ENCODE results near the gene STX1B. TPM values are rescaled to one million over a fixed set of nuclear protein-coding genes. Genes with fewer than 3 reads are reported as not detected.

Gene STX1B
- total RNA-seq, 4 donors from 2014 or later = 0.92 to 2.6 (median 1.8) TPM

DNA sequence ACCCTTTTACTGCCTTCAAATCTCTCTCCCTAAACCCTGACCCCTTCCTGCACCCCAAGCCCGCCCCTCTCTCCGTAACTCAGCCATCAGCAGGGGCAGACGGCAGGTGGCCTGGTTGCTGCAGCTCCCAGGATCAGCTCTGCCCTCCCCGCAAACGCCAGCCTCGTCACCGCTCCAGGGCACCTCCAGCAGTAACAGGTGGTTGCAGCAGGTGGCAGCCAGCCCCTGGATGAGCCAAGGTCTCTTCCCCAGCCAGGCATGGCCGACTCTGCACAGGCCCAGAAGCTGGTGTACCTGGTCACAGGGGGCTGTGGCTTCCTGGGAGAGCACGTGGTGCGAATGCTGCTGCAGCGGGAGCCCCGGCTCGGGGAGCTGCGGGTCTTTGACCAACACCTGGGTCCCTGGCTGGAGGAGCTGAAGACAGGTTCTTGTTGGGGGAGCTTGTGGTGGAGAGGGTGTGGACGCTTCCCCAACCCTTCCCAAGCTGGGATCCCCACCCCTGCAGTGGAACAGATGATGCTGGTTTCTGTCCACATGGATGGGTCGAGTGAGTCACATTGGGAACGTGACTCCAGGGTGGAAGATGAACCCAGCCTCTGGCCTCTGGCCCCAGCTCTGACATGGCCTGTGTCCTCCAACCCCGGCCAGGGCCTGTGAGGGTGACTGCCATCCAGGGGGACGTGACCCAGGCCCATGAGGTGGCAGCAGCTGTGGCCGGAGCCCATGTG lies 24.9 kb downstream of the STX1B start:
- Histone ChIP-seq H3K4me3 (peak overlapping the region; percentile 50 to 64 (median 53)), H3K4me1 (peaks cover 11 to 22% (median 20%) of the 10 kb centered on the region in 4 donors), H3K36me3 (peaks cover 16 to 62% (median 55%) of the 10 kb centered on the region in 4 donors), H3K9me3 (no peaks in the 10 kb centered on the region), H3K27me3 (no peaks in the 10 kb centered on the region), H3K27ac (replicated peaks in 1 of 4) (peak overlapping the region; percentile 66 to 77 (median 72))
- TF ChIP-seq POLR2AphosphoS5 (IDR thresholded peaks at IDR 0.05) = no peak
- TF ChIP-seq POLR2A (IDR thresholded peaks at IDR 0.05; ENCODE audit: low read depth) = no peak
- TF ChIP-seq EP300 (IDR thresholded peaks at IDR 0.05) = no peak
- no peak for TF ChIP-seq CTCF (IDR thresholded peaks at IDR 0.05)
- DNase-seq (ENCODE audit: extremely low spot score) = no peak
- intact Hi-C loops (cut with DNase I) = loop anchor here (2.0 to 5.0 kb wide), 4 partner anchors 112 to 882 kb away; partner anchors contain the start of gene ZNF843
- WGBS = 55% methylated on average over 9 of the region's 20 CpGs

DNA sequence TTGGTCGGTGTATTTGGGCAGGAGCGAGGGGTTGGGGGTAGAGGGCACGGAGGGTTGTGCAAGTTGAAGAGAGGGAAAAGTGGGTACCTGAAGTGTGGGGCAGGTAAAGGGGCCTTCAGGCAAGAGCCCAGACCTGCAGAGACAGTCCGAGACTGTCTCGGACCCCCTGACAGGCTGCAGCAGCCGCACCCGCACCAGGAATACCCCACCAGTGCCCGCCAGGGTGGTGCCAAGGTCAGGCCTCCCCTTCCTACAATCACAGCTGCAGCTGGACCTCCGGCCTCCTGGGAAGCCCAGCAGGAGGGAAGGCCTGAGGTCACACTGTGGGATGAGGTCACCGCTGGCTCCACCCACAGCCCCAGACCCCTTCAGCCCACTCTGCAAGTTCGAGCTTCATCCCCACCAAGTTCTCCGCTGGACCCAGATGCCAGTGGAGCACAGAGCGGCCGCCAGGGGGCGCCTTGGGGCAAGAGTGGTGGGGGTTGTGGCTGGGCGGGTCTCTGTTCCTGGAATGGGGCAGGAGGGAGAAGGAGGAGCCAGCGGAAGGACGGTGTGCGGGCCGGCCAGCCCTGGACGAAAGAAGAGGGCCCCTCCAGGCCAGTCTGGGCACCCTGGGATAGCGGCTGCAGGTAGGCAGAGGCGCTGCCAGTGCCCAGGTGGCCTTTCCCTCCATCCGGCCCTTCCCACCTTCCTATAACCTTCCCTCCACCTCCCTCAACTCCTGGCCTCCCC lies 25.6 kb downstream of the STX1B start, which contains the start of gene HSD3B7:
TSS of gene HSD3B7 (plus strand) at position 539 of the 732 bp plus-strand sequence. CDS start 452 bp downstream, outside the sequence.
- WGBS = 31% methylated on average over 16 of the region's 24 CpGs

DNA sequence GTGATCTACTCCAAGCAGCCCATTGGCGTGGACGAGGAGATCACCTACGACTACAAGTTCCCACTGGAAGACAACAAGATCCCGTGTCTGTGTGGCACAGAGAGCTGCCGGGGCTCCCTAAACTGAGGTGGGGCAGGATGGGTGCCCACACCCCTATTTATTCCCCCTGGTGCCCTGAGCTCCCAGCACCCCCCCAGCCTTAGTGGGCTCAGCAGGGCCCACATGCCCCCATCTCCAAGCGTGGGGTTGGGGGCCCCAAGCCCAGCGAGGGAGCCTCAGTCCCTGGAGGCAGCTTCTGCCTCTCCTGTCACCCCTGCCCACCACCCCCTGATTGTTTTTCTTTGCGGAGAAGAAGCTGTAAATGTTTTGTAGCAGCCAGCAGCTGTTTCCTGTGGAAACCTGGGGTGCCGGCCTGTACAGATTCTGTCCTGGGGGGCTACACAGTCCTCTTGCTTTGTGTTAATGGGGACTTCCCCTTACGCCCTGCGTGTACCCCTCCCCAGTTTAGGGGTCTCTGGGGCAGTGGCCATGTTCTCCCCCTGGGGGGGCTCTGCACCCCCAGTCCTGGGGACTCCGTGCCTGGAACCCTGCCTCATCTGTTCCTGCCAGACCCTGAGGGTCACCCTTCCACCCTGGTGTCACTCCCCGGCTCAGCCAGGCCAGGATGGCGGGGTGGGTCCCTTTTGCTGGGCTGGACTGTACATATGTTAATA lies 26.4 kb downstream of the STX1B start:
- Histone ChIP-seq H3K4me1 (peaks cover 11 to 22% (median 20%) of the 10 kb centered on the region in 4 donors), H3K36me3 (peaks cover 31 to 77% (median 70%) of the 10 kb centered on the region in 4 donors), H3K4me3 (no peak overlapping the region), H3K27ac (replicated peaks in 1 of 4) (peak overlapping the region; percentile 44 to 77 (median 72)), H3K27me3 (no peaks in the 10 kb centered on the region), H3K9me3 (no peaks in the 10 kb centered on the region)
- 83% methylated on average over 6 of the region's 14 CpGs for WGBS
- TF ChIP-seq POLR2AphosphoS5 (IDR thresholded peaks at IDR 0.05) = peak in 1 of 2 donors; percentile 3
- no peak for TF ChIP-seq EP300 (IDR thresholded peaks at IDR 0.05)
- no peak for DNase-seq (ENCODE audit: extremely low spot score)
- intact Hi-C loops (cut with DNase I) = loop anchor here (2.0 kb wide), 1 partner anchor 459 kb away; the partner anchor contains the start of gene ZNF843

More for the DNA sequence above, 25.6 kb downstream of the STX1B start, which contains the start of gene HSD3B7:
- TF ChIP-seq CTCF (IDR thresholded peaks at IDR 0.05) = peak; percentile 93 to 97 (median 93)
- no peak for TF ChIP-seq POLR2A (IDR thresholded peaks at IDR 0.05; ENCODE audit: low read depth)
- no peak for TF ChIP-seq EP300 (IDR thresholded peaks at IDR 0.05)
- TF ChIP-seq POLR2AphosphoS5 (IDR thresholded peaks at IDR 0.05) = peak; percentile 57 to 76
- intact Hi-C loops (cut with DNase I) = loop anchor here (2.0 to 5.0 kb wide), 4 partner anchors 112 to 882 kb away; partner anchors contain the start of gene ZNF843
- Histone ChIP-seq H3K36me3 (peaks cover 23 to 69% (median 62%) of the 10 kb centered on the region in 4 donors), H3K4me3 (peak within 1 kb of the TSS; percentile 50 to 64 (median 53)), H3K4me1 (peaks cover 11 to 22% (median 20%) of the 10 kb centered on the region in 4 donors), H3K9me3 (no peaks in the 10 kb centered on the region), H3K27ac (replicated peaks in 1 of 4) (peak within 1 kb of the TSS; percentile 66 to 77 (median 72)), H3K27me3 (no peaks in the 10 kb centered on the region)
- peak; percentile 98 for DNase-seq (ENCODE audit: extremely low spot score)

GRCh38 chr16:30983289-30983889 lies 27.0 kb downstream of the STX1B start:
- intact Hi-C loops (cut with DNase I) = no loop called here
- peak overlapping the region in 2 of 4 donors; percentile 36 to 44 for H3K27ac ChIP-seq (replicated peaks in 1 of 4)
- peaks cover 32 to 83% (median 75%) of the 10 kb centered on the region in 4 donors for H3K36me3 ChIP-seq
- H3K27me3 ChIP-seq = no peaks in the 10 kb centered on the region
- H3K4me1 ChIP-seq = peaks cover 11 to 22% (median 20%) of the 10 kb centered on the region in 4 donors
- no peak overlapping the region for H3K4me3 ChIP-seq
- WGBS = 84% methylated on average over 13 of the region's 25 CpGs
- DNase-seq (ENCODE audit: extremely low spot score) = no peak
- no peaks in the 10 kb centered on the region for H3K9me3 ChIP-seq
- TF ChIP-seq POLR2AphosphoS5 (IDR thresholded peaks at IDR 0.05) (no peak), CTCF (IDR thresholded peaks at IDR 0.05) (no peak), EP300 (IDR thresholded peaks at IDR 0.05) (no peak), POLR2A (IDR thresholded peaks at IDR 0.05; ENCODE audit: low read depth) (no peak)

All from esophagus muscularis mucosa (tissue), 4 donors.